Upper lobe of right lung (tissue), 1 donor: ENCODE measurements around the gene CDK5RAP2. TPM values are rescaled to one million over a fixed set of nuclear protein-coding genes. Genes with fewer than 3 reads are reported as not detected.

Source experiments
- ATAC-seq: fragments of 200-7000 bp; cut with Tn5 transposase; one replicate; pipeline ENCODE4 v1.9.1; 2020; ENCODE audit warnings: mild to moderate bottlenecking, moderate library complexity
- DNase-seq: peaks from one replicate; pipeline ENCODE4 v3.0.0-alpha.2; 2020
- H3K27ac ChIP-seq: fragments of 200-600 bp; one replicate; pipeline ENCODE4 v1.8.0; 2022
- H3K27me3 ChIP-seq: fragments of 200-600 bp; one replicate; pipeline ENCODE4 v1.8.0; 2022; ENCODE audit warnings: mild to moderate bottlenecking
- H3K36me3 ChIP-seq: fragments of 200-600 bp; one replicate; pipeline ENCODE4 v1.8.0; 2022
- H3K4me1 ChIP-seq: fragments of 200-600 bp; one replicate; pipeline ENCODE4 v1.8.0; 2022
- H3K4me3 ChIP-seq: fragments of 200-600 bp; one replicate; pipeline ENCODE4 v1.8.0; 2022; ENCODE audit warnings: mild to moderate bottlenecking
- H3K9me3 ChIP-seq: fragments of 200-600 bp; one replicate; pipeline ENCODE4 v1.8.0; 2022
- intact Hi-C: fragments of 100-400 bp; cut with DNase I; formaldehyde crosslinking; loops from one replicate; pipeline ENCODE4 v1.11.0; 2022
- total RNA-seq: library from RNA; stranded (reverse); fragmentation: NEBNext Ultra II Directional; extraction: Animal tissue kit (Norgen Biotek cat#: 25700); gene quantifications from one replicate; pipeline ENCODE4 v1.2.1, GENCODE V29; 2021
- TF ChIP-seq, protein P1 (sequence below): fragments of 200-600 bp; IDR thresholded peaks from one replicate; pipeline ENCODE4 v1.8.0; 2022; ENCODE audit warnings: antibody characterized with exemption
- donor health status: DM: no; HTN: yes; CAD: no; lungs with severe emphysema.

Gene CDK5RAP2
- total RNA-seq, 1 donor from 2014 or later: 54.2 TPM

DNA sequence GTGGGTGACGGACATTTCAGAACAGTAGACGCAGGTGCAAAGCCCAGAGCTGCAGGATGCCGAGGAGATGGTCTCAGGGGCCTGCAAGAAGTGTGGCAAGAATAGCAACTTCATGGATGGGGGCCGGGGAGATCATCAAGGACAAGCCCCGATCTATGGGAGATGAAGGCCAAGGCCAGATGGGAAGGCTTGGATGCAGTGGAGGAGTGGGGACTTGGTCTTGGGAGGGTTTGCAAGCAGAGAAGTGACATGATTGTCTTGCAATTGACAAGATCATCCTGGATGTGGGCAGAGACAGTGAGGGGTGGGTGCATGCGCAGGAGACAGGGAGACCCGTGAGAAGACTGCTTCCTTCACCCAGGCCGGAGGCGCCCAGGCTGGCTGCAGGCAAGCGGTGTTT is 198.1 kb downstream of the CDK5RAP2 start:
- no peaks in the 10 kb centered on the region for H3K9me3 ChIP-seq
- no peaks in the 10 kb centered on the region for H3K27me3 ChIP-seq
- peaks cover 6% of the 10 kb centered on the region for H3K4me1 ChIP-seq
- ATAC-seq (no peak), DNase-seq (no peak)
- no peak overlapping the region for H3K4me3 ChIP-seq
- no peaks in the 10 kb centered on the region for H3K36me3 ChIP-seq
- TF ChIP-seq, protein P1, sequence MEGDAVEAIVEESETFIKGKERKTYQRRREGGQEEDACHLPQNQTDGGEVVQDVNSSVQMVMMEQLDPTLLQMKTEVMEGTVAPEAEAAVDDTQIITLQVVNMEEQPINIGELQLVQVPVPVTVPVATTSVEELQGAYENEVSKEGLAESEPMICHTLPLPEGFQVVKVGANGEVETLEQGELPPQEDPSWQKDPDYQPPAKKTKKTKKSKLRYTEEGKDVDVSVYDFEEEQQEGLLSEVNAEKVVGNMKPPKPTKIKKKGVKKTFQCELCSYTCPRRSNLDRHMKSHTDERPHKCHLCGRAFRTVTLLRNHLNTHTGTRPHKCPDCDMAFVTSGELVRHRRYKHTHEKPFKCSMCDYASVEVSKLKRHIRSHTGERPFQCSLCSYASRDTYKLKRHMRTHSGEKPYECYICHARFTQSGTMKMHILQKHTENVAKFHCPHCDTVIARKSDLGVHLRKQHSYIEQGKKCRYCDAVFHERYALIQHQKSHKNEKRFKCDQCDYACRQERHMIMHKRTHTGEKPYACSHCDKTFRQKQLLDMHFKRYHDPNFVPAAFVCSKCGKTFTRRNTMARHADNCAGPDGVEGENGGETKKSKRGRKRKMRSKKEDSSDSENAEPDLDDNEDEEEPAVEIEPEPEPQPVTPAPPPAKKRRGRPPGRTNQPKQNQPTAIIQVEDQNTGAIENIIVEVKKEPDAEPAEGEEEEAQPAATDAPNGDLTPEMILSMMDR: no peak
- no peak overlapping the region for H3K27ac ChIP-seq
- intact Hi-C loops: no loop called here

DNA sequence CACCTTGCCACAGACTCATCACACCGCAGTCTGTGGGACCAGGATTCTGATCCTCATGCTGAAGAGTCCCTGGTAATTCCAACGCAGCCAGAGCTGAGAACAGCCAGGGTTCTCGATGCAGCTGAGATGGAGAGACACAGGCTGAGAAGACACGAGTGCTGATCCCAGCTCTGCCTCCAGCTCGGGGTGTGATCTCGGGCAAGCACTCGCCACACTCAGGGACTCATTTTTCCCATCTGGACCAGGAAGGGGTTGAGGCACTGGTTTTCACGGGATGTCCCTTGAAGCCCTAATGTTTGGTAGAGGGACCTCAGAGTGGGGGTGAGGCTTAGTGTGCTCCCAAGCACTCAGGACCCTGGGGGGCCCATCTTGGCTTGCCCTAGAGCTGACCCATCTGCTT is 200.4 kb downstream of the CDK5RAP2 start:
- Histone ChIP-seq H3K4me1 (no peaks in the 10 kb centered on the region), H3K27me3 (no peaks in the 10 kb centered on the region), H3K27ac (no peak overlapping the region), H3K4me3 (no peak overlapping the region), H3K9me3 (no peaks in the 10 kb centered on the region), H3K36me3 (no peaks in the 10 kb centered on the region)
- ATAC-seq: no peak
- DNase-seq: no peak
- intact Hi-C loops: no loop called here
- TF ChIP-seq, protein P1: no peak

DNA sequence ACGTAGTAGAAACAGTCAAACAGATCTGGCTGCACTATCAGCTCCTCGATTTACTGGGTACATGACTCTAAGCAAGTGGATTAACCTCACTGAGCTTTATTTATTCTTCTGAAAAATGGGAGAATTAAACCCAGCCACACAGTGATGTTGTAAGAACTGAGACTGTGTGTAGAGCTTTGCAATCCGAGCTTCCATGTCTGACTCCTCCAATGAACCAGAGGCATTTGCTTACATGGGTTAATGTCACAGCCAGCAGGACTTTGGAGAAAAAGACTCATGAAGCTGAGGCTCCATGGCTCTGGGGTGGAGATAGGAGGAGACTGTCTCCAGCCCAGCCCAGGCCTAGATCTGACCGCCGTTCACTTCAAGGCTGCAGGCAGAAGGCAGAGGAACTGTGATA is 201.3 kb downstream of the CDK5RAP2 start:
- ATAC-seq: no peak
- intact Hi-C loops: no loop called here
- TF ChIP-seq, protein P1: no peak
- Histone ChIP-seq H3K27ac (no peak overlapping the region), H3K4me3 (no peak overlapping the region), H3K9me3 (no peaks in the 10 kb centered on the region), H3K27me3 (no peaks in the 10 kb centered on the region), H3K4me1 (no peaks in the 10 kb centered on the region), H3K36me3 (no peaks in the 10 kb centered on the region)
- DNase-seq: no peak

DNA sequence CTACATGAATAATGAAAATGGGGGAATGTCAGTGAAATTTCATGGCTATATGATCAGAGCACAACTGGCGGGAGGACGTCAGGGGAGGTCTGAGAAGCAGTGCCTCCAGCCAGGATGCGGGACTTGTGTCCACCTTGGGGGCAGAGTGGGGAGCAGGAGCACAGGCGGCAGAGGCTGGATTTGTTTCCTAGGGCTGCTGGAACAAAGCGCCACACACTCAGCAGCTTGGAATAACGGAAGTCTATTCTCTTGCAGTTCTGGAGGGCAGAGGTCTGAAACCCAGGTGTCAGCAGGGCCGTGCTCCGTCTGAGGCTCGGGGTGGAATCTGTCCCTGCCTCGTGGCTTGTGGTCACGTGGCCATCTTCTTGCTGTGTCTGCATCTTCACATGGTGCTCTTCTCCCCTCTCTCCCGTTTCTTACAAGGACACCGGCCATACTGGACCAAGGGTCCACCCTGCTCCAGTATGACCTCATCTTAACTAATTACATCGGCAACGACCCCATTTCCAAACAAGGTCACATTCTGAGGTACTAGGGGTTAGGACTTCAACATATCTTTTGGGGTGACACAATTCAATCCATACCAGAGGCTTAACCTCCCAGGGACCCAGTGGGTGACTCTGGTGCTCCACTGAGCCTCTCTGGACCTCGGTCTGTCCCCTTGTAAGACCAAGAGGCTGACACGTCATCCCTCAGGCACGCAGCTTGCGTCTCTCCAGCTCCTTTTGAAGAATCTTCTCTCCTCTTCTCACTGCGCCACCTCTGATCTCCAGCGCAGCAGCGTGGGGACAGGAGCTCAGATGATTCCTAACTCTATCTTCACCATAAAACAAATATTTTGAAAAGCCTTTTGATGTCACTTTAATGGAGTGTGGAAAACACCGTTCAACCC is 202.5 kb downstream of the CDK5RAP2 start:
- DNase-seq: no peak
- H3K9me3 ChIP-seq: no peaks in the 10 kb centered on the region
- no peak overlapping the region for H3K4me3 ChIP-seq
- no peaks in the 10 kb centered on the region for H3K27me3 ChIP-seq
- TF ChIP-seq, protein P1: no peak
- H3K27ac ChIP-seq: no peak overlapping the region
- H3K36me3 ChIP-seq: no peaks in the 10 kb centered on the region
- no peak for ATAC-seq
- H3K4me1 ChIP-seq: no peaks in the 10 kb centered on the region
- intact Hi-C loops: no loop called here

DNA sequence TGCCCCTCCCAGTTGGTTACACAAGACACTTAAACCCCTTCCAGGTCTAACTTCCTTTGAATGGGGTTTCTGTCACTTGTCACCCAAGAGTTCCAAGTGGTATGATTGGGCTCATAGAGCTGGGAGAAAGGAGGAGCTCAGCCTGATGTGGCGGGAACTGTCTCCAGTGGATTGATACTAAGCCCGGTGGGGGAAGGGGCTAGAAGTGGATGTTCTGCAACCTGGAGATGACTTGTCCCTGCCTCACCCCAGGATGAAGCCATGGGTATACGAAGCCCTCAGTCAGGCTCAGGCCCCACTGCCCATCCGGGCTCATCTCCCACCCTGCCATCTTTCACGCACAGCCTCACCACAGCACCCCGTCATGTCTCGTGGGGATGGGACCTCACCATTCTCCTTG is 203.9 kb downstream of the CDK5RAP2 start:
- no peaks in the 10 kb centered on the region for H3K9me3 ChIP-seq
- intact Hi-C loops: no loop called here
- TF ChIP-seq, protein P1: no peak
- no peaks in the 10 kb centered on the region for H3K36me3 ChIP-seq
- no peaks in the 10 kb centered on the region for H3K4me1 ChIP-seq
- ATAC-seq: no peak
- no peak for DNase-seq
- H3K27ac ChIP-seq: no peak overlapping the region
- H3K27me3 ChIP-seq: no peaks in the 10 kb centered on the region
- no peak overlapping the region for H3K4me3 ChIP-seq
